Adrenal gland (tissue), 12 donors: ENCODE results near the gene BATF3. TPM values are rescaled to one million over a fixed set of nuclear protein-coding genes. Genes with fewer than 3 reads are reported as not detected.
"Not testable (repeated sequence)": the region's sequence is repeated elsewhere in the genome, so short reads cannot be mapped to it uniquely, and the experiment has no call there.

Experiments
- DNase-seq, 7 donors: peaks; one replicate each; pipeline ENCODE4 v3.0.0-alpha.2; 2019 to 2020
- H3K27ac ChIP-seq, 5 donors: fragments of 200-600 bp; sonication (generic) in 4 of 5; 1 replicate in 3 of 5; 2 replicates in 2 of 5; pipeline versions ENCODE4 v1.5.1 to v1.8.0; 2016 to 2020; ENCODE audit warnings: mild to moderate bottlenecking in 1 of 5
- H3K27me3 ChIP-seq: fragments of 200-600 bp; 2 replicates; pipeline ENCODE4 v1.8.0; 2021
- H3K36me3 ChIP-seq, 2 donors: fragments of 200-600 bp; replicated peaks in 1 of 2; 1 replicate in 1 of 2; 2 replicates in 1 of 2; pipeline versions ENCODE4 v1.5.1 to v1.8.0; 2018 to 2022
- H3K4me1 ChIP-seq, 2 donors: fragments of 200-600 bp; replicated peaks in 1 of 2; 1 replicate in 1 of 2; 2 replicates in 1 of 2; pipeline versions ENCODE4 v1.5.1 to v1.8.0; 2018 to 2021
- H3K4me3 ChIP-seq, 4 donors: fragments of 200-600 bp; sonication (generic) in 3 of 4; one replicate each; pipeline ENCODE4 v1.5.1; 2016 to 2018
- H3K9me3 ChIP-seq, 3 donors: fragments of 200-600 bp; sonication (generic) in 1 of 3; replicated peaks in 1 of 3; 1 replicate in 2 of 3; 2 replicates in 1 of 3; pipeline versions ENCODE4 v1.5.1 to v1.8.0; 2016 to 2021
- CTCF ChIP-seq, 6 experiments: fragments of 450-650 bp in 4 of 6; fragments of 200-600 bp in 2 of 6; sonication (generic) in 1 of 6; IDR thresholded peaks; 1 replicate in 5 of 6; 2 replicates in 1 of 6; pipeline versions ENCODE4 v1.5.1 to v1.8.0; 2016 to 2021; ENCODE audit warnings: antibody characterized with exemption in 6 of 6, mild to moderate bottlenecking in 2 of 6, moderate library complexity in 1 of 6
- POLR2A ChIP-seq, 2 donors: fragments of 450-650 bp; IDR thresholded peaks; one replicate each; pipeline ENCODE4 v1.6.1; 2017; ENCODE audit warnings: antibody characterized with exemption in 2 of 2, mild to moderate bottlenecking in 2 of 2, moderate library complexity in 1 of 2
- WGBS, 4 donors: extraction: QIAGEN DNeasy Blood & Tissue Kit in 2 of 4; methylation state at CpG; one replicate each; pipeline versions ENCODE4 v1.1.5 to v1.1.7; 2013 to 2017; 5-methylcytosine and 5-hydroxymethylcytosine counted together
- intact Hi-C, 2 donors: fragments of 100-400 bp; cut with DNase I; formaldehyde crosslinking; loops; one replicate each; pipeline versions ENCODE4 v1.14.1 to v1.15.0; 2022 to 2023
- polyA plus RNA-seq, 3 donors: library from polyadenylated mRNA; stranded (reverse); fragments of 200-250 nt in 2 of 3; fragments of 350-450 nt in 1 of 3; fragmentation: Illumina TruSeq in 1 of 3; extraction: RNeasy Lipid Tissue Mini Kit (QIAGEN cat#74804) in 1 of 3; gene quantifications; one replicate each; pipeline ENCODE4 v1.2.3, GENCODE V29; 2013 to 2014
- total RNA-seq, 9 donors: library from RNA; depleted of rRNA in 4 of 9; stranded (reverse); fragments of >200 nt in 4 of 9; fragments of 120-200 nt in 1 of 9; fragmentation: NEBNext Ultra II Directional in 1 of 9; extraction: Animal tissue kit (Norgen Biotek cat#: 25700) in 1 of 9; gene quantifications; one replicate each; pipeline versions ENCODE4 v1.1.0 to v1.2.4, GENCODE V29; 2013 to 2023
- donor health status: healthy with polysubstance abuse.
- donor health status: Bipolar disorder and iron deficiency.
- donor health status: DM: yes; HTN: yes; CAD: no.
- donor health status: DM: no; HTN: no; CAD: no.
- donor health status: DM: no; HTN: no; CAD: no.
- donor health status: DM: yes; HTN: yes; CAD: no.

Gene BATF3
- total and polyA plus RNA-seq, 12 donors: 0.24 to 7.5 (median 2.8) TPM

- Histone ChIP-seq H3K9me3 (no peaks in the 10 kb centered on the region), H3K36me3 (no peaks in the 10 kb centered on the region), H3K27me3 (peaks cover 3% of the 10 kb centered on the region), H3K4me3 (no peak overlapping the region), H3K4me1 (no peaks in the 10 kb centered on the region), H3K27ac (no peak overlapping the region)
- no peak for TF ChIP-seq CTCF (IDR thresholded peaks at IDR 0.05)
- no peak for TF ChIP-seq POLR2A (IDR thresholded peaks at IDR 0.05)
- intact Hi-C loops: no loop called here
- WGBS, 4 donors: 75 to 88% (median 79%) methylated on average over 5 of the region's 5 CpGs
- no peak for DNase-seq
These were observed 14.0 kb upstream of the BATF3 start for GRCh38 chr1:212713465-212714136.

GRCh38 chr1:212712451-212713303 is 13.0 kb upstream of the BATF3 start:
- Histone ChIP-seq H3K9me3 (no peaks in the 10 kb centered on the region), H3K27ac (no peak overlapping the region), H3K27me3 (peaks cover 3% of the 10 kb centered on the region), H3K4me1 (no peaks in the 10 kb centered on the region), H3K4me3 (no peak overlapping the region), H3K36me3 (no peaks in the 10 kb centered on the region)
- intact Hi-C loops: no loop called here
- TF ChIP-seq POLR2A (IDR thresholded peaks at IDR 0.05): no peak
- no peak for TF ChIP-seq CTCF (IDR thresholded peaks at IDR 0.05)
- DNase-seq: no peak
- 75 to 85% (median 81%) methylated on average over 4 of the region's 4 CpGs for WGBS, 4 donors

GRCh38 chr1:212711974-212712373 is 12.3 kb upstream of the BATF3 start:
- DNase-seq, H3K36me3 ChIP-seq, H3K4me1 ChIP-seq, H3K9me3 ChIP-seq, H3K27me3 ChIP-seq, H3K4me3 ChIP-seq, intact Hi-C loops, H3K27ac ChIP-seq: not testable (repeated sequence)
- 92 to 98% (median 92%) methylated on average over 8 of the region's 8 CpGs for WGBS, 4 donors

- intact Hi-C loops: no loop called here
- no peaks in the 10 kb centered on the region for H3K9me3 ChIP-seq
- TF ChIP-seq POLR2A (IDR thresholded peaks at IDR 0.05) (no peak), CTCF (IDR thresholded peaks at IDR 0.05) (no peak)
- H3K4me1 ChIP-seq: no peaks in the 10 kb centered on the region
- no peak overlapping the region for H3K4me3 ChIP-seq
- WGBS, 4 donors: 71 to 82% (median 74%) methylated on average over 6 of the region's 6 CpGs
- H3K36me3 ChIP-seq: no peaks in the 10 kb centered on the region
- no peak overlapping the region for H3K27ac ChIP-seq
- H3K27me3 ChIP-seq: peaks cover 3% of the 10 kb centered on the region
- no peak for DNase-seq
These were observed 10.9 kb upstream of the BATF3 start for GRCh38 chr1:212710566-212710965.
